Mucosa of rectum (tissue), 2 donors: ENCODE measurements around the gene CCDC40.

Experiments used
- H3K27ac ChIP-seq, 2 donors: one replicate each; pipeline ENCODE4 v1.7.0; 2013; ENCODE audit warnings: inconsistent platforms in 2 of 2, low read depth in 2 of 2, low read length in 2 of 2
- H3K27me3 ChIP-seq, 2 donors: one replicate each; pipeline ENCODE4 v1.7.0; 2013; ENCODE audit warnings: low read length in 2 of 2; ENCODE audit not compliant: control insufficient read depth in 2 of 2, insufficient read depth in 2 of 2
- H3K36me3 ChIP-seq, 2 donors: one replicate each; pipeline ENCODE4 v1.7.0; 2013; ENCODE audit warnings: low read length in 2 of 2; ENCODE audit not compliant: control insufficient read depth in 2 of 2, insufficient read depth in 2 of 2
- H3K4me1 ChIP-seq, 2 donors: one replicate each; pipeline ENCODE4 v1.7.0; 2013; ENCODE audit warnings: low read length in 2 of 2, mild to moderate bottlenecking in 1 of 2; ENCODE audit not compliant: control insufficient read depth in 2 of 2, insufficient read depth in 2 of 2
- H3K4me3 ChIP-seq, 2 donors: one replicate each; pipeline ENCODE4 v1.7.0; 2013; ENCODE audit warnings: low read length in 2 of 2
- H3K9ac ChIP-seq, 2 donors: one replicate each; pipeline ENCODE4 v1.7.0; 2013; ENCODE audit warnings: low read length in 2 of 2, low read depth in 1 of 2, mild to moderate bottlenecking in 1 of 2
- H3K9me3 ChIP-seq, 2 donors: one replicate each; pipeline ENCODE4 v1.7.0; 2013; ENCODE audit warnings: low read length in 2 of 2; ENCODE audit not compliant: control insufficient read depth in 2 of 2
- donor health status: healthy.
- donor health status: Normal muscosa, but diverticular disease.

Gene CCDC40

DNA sequence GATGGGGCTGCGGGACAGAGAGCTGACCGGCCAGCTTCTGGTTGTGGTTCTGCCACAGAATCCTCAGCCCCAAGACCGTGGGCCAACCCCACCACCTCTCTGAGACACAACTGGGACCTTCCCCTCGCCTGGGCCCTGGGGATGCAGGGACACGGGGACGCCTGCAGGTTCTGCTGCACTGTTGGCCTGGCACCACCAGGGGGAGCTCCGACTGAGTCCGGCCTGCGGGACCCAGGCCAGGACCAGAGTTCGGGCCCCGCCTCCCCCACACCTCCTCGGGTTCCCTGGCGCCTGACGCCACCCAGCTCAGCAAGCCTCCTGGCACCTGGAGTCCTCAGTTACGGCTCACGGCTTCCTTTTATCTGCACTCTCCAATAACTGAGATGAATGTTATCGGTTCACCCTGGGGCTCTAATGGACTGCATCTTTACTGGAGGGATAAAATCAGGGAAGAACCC is 28.0 kb upstream of the CCDC40 start:
- Histone ChIP-seq H3K4me3 (peak overlapping the region in 1 of 2 donors; percentile 13), H3K36me3 (peaks cover 5 to 12% of the 10 kb centered on the region in 2 donors), H3K4me1 (peaks cover 5 to 8% of the 10 kb centered on the region in 2 donors), H3K9ac (no peak overlapping the region), H3K9me3 (no peaks in the 10 kb centered on the region), H3K27ac (no peak overlapping the region), H3K27me3 (no peaks in the 10 kb centered on the region)

DNA sequence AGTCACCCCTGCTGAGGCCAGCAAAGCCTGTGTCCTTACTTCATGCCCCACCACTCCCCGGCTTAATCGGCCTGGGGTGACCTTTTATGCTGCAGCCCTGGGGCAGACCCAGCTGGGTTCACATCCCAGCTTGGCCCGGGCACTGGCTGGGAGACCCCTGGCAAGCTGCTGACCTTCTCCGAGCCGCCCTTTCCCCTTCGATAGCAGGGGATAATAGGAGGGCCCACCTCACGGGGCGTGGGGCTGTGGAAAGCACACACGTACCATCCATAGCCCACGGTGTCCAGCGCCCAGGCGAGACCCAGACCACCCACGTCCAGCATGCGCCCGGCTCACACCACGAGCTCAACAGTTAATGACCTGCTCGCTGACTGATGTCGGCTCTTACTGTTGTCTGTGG is 27.6 kb upstream of the CCDC40 start:
- H3K36me3 ChIP-seq, result peaks cover 5 to 12% of the 10 kb centered on the region in 2 donors
- no peak overlapping the region for H3K27ac ChIP-seq
- no peaks in the 10 kb centered on the region for H3K9me3 ChIP-seq
- no peak overlapping the region for H3K9ac ChIP-seq
- H3K4me3 ChIP-seq, result peak overlapping the region in 1 of 2 donors; percentile 13
- peaks cover 5 to 8% of the 10 kb centered on the region in 2 donors for H3K4me1 ChIP-seq
- H3K27me3 ChIP-seq, result no peaks in the 10 kb centered on the region

DNA sequence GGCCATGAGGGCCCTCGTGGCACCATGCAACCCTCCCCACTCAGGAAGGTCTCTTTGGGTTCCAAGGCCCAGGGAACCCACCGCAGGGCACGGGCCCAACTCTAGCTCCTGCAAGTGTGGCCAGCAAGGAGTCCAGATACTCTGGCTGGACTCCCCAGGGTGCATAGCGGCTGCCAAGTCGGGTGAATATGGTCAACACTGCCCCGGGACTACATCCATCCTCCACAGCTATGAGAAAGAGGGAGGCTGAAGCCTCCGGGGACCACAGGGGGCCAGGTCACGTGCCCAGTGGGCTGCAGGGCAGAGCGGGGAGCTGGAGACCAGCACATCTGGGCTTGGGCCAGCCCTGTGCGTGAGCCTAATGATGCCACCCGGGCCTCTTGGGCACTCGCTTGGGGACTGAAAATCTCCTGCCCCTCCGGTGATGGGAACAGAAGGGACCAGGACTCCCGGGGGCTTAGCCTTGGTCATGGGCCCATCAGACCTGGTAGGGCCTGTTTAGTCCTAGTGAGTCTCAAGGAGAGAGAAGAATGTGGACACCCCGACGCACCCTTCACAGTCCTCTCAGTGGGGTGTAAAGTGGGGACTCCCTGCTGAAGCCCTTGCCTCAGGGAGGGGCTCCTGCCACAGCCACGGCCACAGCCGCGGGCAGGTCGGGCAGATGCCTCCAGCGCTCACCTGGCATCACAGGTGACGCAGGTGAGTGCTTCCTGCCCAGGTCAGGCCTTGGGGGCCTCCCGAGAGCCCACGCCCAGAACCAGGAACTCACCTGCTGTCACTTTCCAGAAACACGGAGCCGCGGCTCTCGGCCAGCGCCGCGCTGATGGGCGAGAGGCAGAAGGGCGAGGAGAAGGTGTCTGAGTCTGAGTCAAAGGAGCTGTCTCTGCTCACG is 26.8 kb upstream of the CCDC40 start:
- Histone ChIP-seq H3K9ac (no peak overlapping the region), H3K9me3 (no peaks in the 10 kb centered on the region), H3K27ac (no peak overlapping the region), H3K27me3 (no peaks in the 10 kb centered on the region), H3K36me3 (peaks cover 5 to 12% of the 10 kb centered on the region in 2 donors), H3K4me1 (peaks cover 5 to 8% of the 10 kb centered on the region in 2 donors), H3K4me3 (no peak overlapping the region)

DNA sequence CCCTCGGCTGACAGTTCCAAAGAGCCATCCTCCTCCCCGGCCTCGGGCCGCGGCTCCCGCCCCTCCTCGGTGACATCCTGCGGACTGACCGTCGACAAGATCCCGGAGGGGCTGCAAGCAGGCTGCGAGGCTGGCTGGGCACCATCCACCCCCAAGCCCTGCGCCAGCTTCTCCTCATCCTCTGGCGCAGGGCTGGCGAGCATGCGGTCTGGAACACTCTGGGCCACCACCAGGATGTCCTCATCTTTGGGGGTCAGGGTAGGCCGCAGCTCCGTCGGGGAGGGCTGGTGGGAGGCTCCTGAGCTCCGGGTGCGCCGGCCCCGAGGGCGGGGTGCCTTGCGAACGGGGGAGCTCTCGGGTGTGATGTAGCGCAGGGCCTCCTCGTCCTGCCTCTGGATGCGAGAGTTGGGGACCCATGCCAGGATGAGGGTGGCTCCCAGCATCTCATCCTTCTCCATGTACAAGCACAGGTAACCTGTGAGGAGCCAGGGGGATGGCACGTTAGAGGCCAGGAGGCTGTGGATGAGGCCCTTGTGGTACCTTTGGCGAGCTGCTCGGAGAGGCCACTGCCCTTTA is 26.1 kb upstream of the CCDC40 start:
- no peaks in the 10 kb centered on the region for H3K9me3 ChIP-seq
- H3K27ac ChIP-seq, result no peak overlapping the region
- H3K4me1 ChIP-seq, result peaks cover 5 to 8% of the 10 kb centered on the region in 2 donors
- H3K36me3 ChIP-seq, result peaks cover 5 to 12% of the 10 kb centered on the region in 2 donors
- no peaks in the 10 kb centered on the region for H3K27me3 ChIP-seq
- no peak overlapping the region for H3K4me3 ChIP-seq
- H3K9ac ChIP-seq, result no peak overlapping the region

DNA sequence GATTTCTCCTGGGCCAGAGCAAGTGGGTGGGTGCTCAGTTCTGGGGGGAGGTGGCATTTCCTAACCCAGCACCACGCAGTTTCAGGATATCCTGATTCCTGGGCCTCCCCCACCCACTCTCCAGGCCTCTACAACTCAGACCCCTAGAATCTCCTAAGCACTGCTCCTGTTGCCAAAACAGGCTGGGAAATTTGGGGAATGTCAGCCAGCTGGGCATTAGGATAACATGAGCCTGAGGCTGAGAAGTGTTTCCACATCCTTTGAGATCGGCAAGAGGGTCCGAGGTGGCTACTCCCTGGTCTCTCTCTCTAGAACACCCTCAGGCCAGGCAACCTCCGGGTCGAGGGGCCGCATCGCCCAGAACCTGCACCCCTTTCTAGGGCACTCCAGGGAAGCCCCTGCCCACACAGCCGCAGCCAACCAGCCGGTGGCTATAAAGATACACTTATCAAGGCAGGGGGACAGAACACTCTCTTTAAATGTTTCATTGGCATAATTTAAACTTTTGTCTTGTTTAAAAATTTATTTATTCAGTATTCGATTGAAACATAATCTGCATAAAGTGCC is 24.4 kb upstream of the CCDC40 start:
- Histone ChIP-seq H3K27me3 (no peaks in the 10 kb centered on the region), H3K27ac (no peak overlapping the region), H3K9ac (no peak overlapping the region), H3K9me3 (no peaks in the 10 kb centered on the region), H3K4me3 (no peak overlapping the region), H3K36me3 (peaks cover 5 to 12% of the 10 kb centered on the region in 2 donors), H3K4me1 (peaks cover 3 to 5% of the 10 kb centered on the region in 2 donors)

DNA sequence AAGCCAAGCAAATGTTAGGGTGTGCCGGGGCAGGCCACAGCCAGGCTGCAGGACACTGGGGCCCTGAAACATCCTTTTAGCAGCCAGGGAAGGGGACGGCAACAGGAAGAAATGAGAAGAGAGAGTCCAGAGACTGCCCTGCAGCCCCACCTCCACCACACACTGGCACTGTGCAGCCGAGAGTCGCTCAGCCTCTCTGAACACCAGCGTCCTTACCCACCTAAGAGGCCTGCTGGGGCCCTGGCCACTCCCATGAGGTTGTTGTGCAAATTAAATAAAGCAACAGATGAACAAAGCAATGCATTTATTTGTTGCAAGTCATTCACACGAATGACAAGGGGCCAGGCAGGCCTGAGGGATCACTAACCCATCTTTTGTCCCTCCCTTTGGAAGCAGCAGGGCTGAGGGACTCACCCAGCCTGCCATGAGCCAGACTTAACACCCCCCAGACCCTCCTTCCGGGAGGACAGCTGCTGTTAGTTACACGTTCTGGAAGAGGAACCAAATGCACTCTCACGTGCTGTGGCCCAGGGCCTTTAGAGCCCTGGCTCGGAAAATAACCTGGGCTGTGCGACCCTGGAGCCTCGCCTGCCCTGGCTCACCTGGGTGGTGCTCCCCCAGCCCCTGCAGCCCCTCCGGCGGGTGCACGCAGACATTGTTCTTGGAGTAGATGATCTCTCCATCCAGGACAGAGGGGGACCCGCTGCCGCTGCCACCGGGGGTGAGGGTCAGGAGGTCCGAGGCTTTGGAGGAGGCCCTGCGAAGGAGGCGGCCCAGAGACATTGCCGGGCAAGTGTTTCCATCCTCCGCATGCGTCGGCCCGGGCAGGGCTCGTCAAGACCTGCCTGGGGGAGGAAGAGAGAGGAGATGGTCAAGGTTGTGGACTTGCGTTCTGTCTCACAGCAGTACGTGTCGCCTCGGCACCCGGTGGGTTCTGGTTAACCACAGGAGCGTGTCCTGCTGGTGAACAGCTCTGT is 23.4 kb upstream of the CCDC40 start:
- Histone ChIP-seq H3K27me3 (no peaks in the 10 kb centered on the region), H3K36me3 (peaks cover 5 to 12% of the 10 kb centered on the region in 2 donors), H3K4me3 (no peak overlapping the region), H3K9ac (no peak overlapping the region), H3K27ac (no peak overlapping the region), H3K9me3 (no peaks in the 10 kb centered on the region), H3K4me1 (peaks cover 3 to 5% of the 10 kb centered on the region in 2 donors)

DNA sequence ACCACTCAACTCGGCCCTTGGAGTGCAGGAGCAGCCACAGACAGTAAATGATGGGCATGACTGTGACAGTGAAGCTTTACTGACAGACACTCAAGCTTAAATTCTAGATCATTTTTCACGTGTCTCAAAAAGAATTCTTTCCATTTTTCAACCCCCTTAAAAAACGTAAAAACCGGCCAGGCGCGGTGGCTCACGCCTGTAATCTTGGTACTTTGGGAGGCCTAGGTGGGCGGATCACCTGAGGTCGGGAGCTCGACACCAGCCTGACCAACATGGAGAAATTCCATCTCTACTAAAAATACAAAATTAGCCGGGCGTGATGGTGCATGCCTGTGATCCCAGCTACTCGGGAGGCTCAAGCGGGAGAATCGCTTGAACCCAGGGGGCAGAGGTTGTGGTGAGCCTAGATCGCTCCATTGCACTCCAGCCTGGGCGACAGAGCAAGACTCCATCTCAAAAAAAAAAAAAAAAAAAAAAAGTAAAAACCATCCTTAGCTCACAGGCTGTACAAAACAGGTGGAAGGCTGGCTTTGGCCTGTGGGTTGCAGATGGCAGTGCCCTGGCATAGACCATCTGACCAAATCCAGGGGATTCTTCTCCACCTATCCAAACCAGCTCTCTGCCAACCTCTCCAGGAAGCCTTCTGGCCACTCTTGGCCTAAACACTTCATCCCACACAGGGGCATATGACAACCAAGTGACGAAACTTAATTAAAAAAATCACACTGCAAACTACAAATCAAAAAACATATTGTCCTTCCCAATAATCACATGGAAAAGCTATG is 19.0 kb upstream of the CCDC40 start:
- Histone ChIP-seq H3K4me1 (no peaks in the 10 kb centered on the region), H3K9me3 (no peaks in the 10 kb centered on the region), H3K36me3 (peaks cover 5 to 7% of the 10 kb centered on the region in 2 donors), H3K9ac (no peak overlapping the region), H3K27me3 (no peaks in the 10 kb centered on the region), H3K4me3 (no peak overlapping the region), H3K27ac (no peak overlapping the region)

DNA sequence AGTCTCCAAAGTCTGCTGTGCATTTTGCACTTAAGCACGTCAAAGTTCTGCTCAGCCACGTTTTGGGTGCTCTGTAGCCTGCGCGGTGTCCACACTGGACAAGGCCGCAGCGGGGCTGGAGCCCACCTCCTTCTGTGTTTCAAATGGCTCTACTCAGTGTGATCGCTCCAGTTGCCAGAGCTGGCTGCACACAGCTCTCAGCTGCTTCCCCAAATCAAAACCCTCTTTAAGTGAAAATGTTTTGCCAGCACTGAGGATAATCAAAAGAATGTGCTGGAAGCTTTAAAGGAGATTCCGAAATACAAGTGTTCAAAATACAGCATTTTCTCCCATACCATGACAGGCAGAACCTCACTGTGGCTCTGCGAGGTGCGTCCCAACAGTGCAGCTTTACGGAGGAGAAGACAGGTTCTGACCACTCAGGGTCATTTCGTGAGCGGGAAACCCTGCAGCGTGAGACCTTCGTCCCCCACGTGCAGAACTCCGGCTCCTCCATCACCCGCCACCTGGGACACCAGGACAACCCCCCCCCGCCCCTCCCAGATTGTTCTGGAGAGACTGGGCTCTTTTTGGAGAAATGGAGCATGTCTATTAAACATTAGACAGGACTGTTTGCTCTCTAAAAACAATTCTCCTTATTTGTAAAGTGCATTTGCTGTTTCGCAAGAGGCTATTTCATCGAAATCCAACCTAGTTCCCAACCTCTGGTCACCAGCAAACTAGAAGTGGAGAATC is 17.4 kb upstream of the CCDC40 start:
- Histone ChIP-seq H3K4me1 (peaks cover 4 to 6% of the 10 kb centered on the region in 2 donors), H3K4me3 (no peak overlapping the region), H3K27ac (no peak overlapping the region), H3K36me3 (no peaks in the 10 kb centered on the region), H3K27me3 (no peaks in the 10 kb centered on the region), H3K9ac (no peak overlapping the region), H3K9me3 (no peaks in the 10 kb centered on the region)
